Spleen (tissue), 7 donors: ENCODE data around the gene KCNG2.

ENCODE experiments used
- CTCF ChIP-seq, 11 experiments: fragments of 200-600 bp in 7 of 11; fragments of 450-650 bp in 4 of 11; sonication (generic) in 4 of 11; IDR thresholded peaks in 8 of 11; conservative IDR thresholded peaks in 3 of 11; 1 replicate in 7 of 11; 2 replicates in 4 of 11; pipeline versions ENCODE4 v1.4.0 to v1.8.0; 2016 to 2021; ENCODE audit warnings: antibody characterized with exemption in 11 of 11, inconsistent platforms in 4 of 11, mild to moderate bottlenecking in 1 of 11
- POLR2A ChIP-seq, 3 donors: fragments of 450-650 bp; IDR thresholded peaks; one replicate each; pipeline ENCODE4 v1.5.1; 2017; ENCODE audit warnings: antibody characterized with exemption in 3 of 3, mild to moderate bottlenecking in 1 of 3
- POLR2AphosphoS5 ChIP-seq, 3 donors: sonication (generic); formaldehyde crosslinking; IDR thresholded peaks; one replicate each; pipeline ENCODE4 v1.5.1; 2017; ENCODE audit warnings: antibody characterized with exemption in 3 of 3
- donor health status: DM: no; HTN: no; CAD: no; lungs with moderate emphysema.
- donor health status: DM: no; HTN: no; CAD: no.
- donor health status: DM: no; HTN: no; CAD: no.

GRCh38 chr18:79904357-79905147, 106.8 kb downstream of the KCNG2 start:
- TF ChIP-seq CTCF (IDR thresholded peaks at IDR 0.05 in 8 of 11, conservative IDR thresholded peaks at IDR 0.05 in 3 of 11) (no peak), POLR2A (IDR thresholded peaks at IDR 0.05) (no peak), POLR2AphosphoS5 (IDR thresholded peaks at IDR 0.05) (no peak)
